AG10803 (cell line): ENCODE results near the gene TECPR1.

ENCODE experiments used
- DNase-seq: peaks from one replicate; pipeline ENCODE4 v3.0.0; 2010; ENCODE audit warnings: low read depth
- H3K4me3 ChIP-seq: 2 replicates; pipeline ENCODE4 v1.5.1; 2011; ENCODE audit warnings: mild to moderate bottlenecking, low read length, control low read depth
- TF ChIP-seq, protein P1 (sequence below): conservative IDR thresholded peaks from 2 replicates; pipeline ENCODE4 v1.5.1; 2011; ENCODE audit warnings: mild to moderate bottlenecking, low read length, control low read depth, inconsistent platforms

TECPR1 gene

DNA sequence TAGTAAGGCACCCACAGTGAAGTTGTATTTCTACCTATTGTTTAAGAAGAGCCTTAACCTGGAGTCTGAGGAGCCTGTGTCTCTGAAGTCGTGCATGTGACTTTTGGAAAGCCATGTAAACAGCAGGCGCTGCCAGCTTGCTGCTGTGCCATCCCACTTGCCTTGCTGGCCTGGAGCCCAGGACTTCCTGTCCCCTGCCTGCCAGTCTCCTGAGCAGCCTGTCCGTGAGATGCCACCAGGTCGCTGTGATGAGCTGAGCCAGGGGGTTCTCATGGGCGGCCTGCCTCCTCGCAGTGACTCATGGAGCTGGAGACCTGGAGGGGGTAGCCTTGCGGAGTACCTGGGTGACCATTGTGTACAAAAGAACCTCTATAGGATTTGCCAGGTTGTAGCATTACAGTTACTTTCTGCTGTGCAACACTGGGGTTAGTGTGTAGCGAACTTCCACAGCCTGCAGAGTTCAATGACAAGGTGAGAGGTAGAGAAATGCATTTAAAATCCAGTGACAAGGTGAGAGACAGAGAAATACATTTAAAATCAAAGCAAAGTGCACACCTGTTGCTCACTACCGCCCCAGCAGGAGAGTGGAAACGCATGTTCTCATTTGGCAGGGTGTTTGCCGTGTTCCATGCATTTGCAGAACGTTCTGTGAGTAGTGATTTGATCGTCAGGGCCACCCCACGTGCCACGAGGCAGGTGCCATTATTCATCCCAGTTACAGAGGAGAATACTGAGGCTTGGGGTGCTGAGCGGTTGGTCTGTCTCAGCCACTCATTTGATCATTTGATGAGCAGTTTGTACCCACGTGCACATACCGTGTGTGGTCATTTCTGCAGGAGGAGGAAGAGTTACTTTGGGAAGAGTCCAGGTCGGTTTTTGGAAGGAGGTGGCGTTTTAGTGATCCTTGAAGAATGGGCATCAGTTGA, 77.4 kb downstream of the TECPR1 start:
- H3K4me3 ChIP-seq, result no peak overlapping the region
- DNase-seq, result no peak
- TF ChIP-seq, protein P1, sequence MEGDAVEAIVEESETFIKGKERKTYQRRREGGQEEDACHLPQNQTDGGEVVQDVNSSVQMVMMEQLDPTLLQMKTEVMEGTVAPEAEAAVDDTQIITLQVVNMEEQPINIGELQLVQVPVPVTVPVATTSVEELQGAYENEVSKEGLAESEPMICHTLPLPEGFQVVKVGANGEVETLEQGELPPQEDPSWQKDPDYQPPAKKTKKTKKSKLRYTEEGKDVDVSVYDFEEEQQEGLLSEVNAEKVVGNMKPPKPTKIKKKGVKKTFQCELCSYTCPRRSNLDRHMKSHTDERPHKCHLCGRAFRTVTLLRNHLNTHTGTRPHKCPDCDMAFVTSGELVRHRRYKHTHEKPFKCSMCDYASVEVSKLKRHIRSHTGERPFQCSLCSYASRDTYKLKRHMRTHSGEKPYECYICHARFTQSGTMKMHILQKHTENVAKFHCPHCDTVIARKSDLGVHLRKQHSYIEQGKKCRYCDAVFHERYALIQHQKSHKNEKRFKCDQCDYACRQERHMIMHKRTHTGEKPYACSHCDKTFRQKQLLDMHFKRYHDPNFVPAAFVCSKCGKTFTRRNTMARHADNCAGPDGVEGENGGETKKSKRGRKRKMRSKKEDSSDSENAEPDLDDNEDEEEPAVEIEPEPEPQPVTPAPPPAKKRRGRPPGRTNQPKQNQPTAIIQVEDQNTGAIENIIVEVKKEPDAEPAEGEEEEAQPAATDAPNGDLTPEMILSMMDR, result no peak

GRCh38 chr7:98171449-98171848, 80.6 kb downstream of the TECPR1 start:
- TF ChIP-seq, protein P1, result no peak
- H3K4me3 ChIP-seq, result no peak overlapping the region
- no peak for DNase-seq

- DNase-seq, result no peak
- H3K4me3 ChIP-seq, result no peak overlapping the region
- TF ChIP-seq, protein P1, result no peak
Observed at GRCh38 chr7:98170966-98171365, 81.1 kb downstream of the TECPR1 start.

DNA sequence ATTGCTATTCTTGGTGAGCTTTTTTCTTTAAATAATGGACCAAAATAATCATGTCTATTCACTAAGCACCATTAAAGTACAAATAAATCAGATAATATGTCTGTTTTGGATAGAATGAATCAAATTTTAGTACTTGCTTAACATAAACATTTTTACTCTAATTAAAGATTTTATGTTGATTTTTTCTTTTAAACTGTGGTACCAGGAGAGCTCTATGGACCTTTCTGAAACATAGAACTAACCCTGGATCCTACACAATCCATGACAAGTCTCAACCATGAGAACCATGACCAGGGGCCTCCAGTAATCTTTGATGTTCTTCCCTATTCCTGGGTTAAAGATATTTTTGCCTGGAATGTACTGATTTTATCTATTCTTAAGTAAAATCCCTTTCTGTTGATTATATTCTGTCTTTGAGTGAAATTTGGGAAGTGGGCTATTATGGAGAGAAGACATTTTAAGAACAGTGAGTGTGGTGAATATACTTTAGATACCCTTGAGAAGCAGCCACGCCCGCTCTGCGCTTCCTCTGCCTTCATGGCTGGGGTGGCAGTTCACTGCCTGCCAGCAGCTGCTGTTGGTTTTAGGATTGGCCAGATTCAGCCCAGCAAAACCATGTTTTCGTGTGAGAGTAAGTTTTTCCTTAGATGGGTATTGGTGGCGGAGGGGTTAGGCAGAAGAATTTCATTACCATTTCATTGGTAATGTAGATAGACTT, 83.0 kb downstream of the TECPR1 start:
- H3K4me3 ChIP-seq, result no peak overlapping the region
- TF ChIP-seq, protein P1, result no peak
- no peak for DNase-seq

- peak; percentile 58 for DNase-seq
- TF ChIP-seq, protein P1, result peak; percentile 93
Observed at GRCh38 chr7:98168181-98168903, 83.7 kb downstream of the TECPR1 start.

GRCh38 chr7:98167653-98168052, 84.4 kb downstream of the TECPR1 start:
- TF ChIP-seq, protein P1, result no peak
- no peak for DNase-seq
- H3K4me3 ChIP-seq, result no peak overlapping the region

More at GRCh38 chr7:98168181-98168903, 83.7 kb downstream of the TECPR1 start:
- no peak overlapping the region for H3K4me3 ChIP-seq
